HG02870 (cell line): ENCODE measurements around the gene GALNT18.
"Not testable (repeated sequence)": the region's sequence is repeated elsewhere in the genome, so short reads cannot be mapped to it uniquely, and the experiment has no call there.

ENCODE experiments used
- ATAC-seq: cut with Tn5 transposase; IDR thresholded peaks from one replicate; pipeline ENCODE4 v1.9.1; 2021; ENCODE audit warnings: mild to moderate bottlenecking, moderate library complexity; ENCODE audit not compliant: unreplicated experiment

GALNT18 gene

DNA sequence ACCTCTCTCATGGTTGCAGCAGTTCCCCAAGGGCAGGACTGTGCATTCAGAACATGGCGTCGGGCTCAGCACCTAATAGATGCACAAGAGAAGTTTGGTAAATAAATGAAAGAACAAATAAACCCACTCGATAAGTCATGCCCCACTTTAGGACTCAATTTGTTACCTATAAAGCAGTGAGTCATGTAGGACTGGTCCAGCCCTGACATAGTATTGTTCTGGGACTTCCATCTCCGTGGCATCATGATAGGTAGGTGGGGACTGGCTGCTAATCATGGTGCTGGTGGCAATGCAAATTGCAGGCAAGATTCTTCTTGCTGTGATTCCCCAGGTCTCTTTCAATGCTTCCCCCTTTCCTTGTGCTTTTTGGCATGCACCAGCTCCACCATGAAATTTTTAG lies 150.6 kb downstream of the GALNT18 start:
- no peak for ATAC-seq

DNA sequence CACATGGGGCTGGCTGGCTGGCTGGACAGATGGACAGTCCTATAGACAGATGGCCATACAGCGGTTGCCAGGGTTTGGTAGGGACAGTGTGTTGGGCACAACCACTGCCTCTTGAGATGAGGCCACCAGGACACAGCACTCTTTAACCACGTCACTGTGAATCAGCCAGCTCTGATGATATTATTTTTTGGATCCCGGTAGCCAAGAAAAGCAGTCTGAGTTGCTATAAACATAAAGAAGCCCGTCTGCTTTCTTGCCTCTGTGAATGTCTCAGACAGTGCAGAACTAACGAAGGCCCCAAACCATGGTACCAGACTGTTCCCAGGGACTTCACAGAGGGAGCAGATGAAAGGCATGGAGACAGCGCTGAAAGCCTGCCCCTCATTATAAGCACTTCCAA lies 152.9 kb downstream of the GALNT18 start:
- ATAC-seq, result no peak

DNA sequence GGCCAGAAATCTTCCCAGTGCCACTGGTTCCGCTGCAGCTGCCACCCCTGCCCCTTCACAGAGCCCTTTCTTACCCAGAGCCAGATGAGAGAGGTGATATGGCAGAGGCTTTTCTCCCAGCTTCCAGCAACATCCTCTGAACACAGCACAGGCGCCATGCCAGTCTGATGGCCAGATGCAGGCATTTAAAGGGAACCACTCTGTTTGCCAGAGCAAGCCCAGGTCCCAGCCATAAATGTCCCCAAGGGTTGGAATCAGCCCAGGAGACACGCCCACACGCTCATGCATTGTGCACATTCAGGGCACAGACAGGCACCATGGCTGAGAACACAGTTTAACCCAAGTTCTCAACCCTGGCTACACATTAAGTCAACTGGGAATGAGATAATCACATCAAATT lies 154.5 kb downstream of the GALNT18 start:
- ATAC-seq, result no peak

DNA sequence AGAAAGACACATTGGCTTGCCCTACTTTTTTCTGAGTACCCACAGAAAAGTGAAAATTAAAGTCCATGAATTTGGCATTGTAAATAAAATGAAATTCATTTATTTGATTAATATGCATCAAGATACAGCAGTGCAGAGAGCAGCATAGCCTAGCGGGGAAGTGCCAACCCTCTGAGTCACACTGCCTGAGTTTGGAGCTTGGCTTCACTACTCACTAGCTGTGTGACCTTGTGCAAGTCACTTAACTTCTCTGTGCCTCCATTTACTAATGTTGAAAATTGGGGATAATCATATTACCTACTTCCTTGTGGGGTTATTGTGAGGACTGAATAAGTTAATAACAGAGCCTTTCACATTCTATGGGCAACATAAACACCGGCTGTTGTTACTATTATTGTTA lies 157.2 kb downstream of the GALNT18 start:
- ATAC-seq, result no peak

DNA sequence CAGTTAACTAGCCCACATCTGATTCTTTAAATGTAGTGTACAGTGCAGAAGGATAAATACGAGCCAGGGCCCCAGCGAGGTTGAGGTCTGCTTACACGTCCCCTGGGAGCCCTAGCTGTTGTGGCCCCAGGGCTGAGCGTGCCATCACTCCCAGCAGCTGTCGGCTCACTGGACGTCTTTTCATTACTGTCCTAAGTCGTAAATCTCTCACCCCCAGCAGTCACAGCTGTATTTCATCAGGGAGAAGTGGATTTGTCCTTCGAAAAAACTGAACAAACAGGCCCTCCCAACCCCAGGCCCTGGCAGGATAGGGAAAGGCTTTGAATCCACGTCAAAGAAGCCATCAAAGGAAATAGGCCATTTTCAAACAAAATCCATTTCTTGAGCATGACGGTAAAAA lies 158.4 kb downstream of the GALNT18 start:
- no peak for ATAC-seq

DNA sequence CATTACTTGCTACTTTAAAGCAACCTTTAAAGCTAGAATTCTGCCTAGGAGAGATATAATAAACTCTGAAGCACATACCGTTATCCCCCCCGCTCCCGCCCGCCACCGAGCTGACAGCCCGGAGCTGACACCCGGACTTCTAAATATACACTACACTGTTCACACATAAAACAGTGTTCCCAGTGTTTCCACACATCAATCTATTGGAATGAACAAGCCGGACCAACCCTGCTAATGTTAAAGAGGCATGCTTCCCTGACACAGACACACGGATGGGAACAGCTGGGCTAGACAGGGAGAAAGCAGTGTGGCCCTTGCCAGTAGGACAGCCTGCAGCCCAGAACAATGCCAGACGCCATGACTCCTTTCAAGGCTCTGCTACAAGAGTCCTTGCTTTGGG lies 160.3 kb downstream of the GALNT18 start:
- no peak for ATAC-seq

DNA sequence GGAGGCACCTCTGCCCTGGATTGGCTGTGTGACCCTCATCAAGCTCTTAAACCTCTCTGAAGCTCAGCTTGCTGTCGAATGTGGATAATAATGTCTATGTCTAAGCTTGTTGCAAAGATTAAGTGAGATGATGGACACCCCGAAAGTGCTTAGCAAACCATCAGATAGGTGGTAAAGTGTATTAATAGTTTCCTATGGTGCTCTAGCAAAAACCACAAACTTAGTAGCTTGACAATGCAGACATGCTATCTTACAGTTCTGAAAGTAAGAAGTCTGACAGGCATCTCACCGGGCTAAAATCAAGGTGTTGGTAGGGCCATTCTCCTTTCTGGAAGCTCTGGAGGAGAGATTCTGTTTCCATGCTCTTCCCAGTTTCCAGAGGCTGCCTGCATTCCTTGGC lies 162.2 kb downstream of the GALNT18 start:
- ATAC-seq, result no peak

DNA sequence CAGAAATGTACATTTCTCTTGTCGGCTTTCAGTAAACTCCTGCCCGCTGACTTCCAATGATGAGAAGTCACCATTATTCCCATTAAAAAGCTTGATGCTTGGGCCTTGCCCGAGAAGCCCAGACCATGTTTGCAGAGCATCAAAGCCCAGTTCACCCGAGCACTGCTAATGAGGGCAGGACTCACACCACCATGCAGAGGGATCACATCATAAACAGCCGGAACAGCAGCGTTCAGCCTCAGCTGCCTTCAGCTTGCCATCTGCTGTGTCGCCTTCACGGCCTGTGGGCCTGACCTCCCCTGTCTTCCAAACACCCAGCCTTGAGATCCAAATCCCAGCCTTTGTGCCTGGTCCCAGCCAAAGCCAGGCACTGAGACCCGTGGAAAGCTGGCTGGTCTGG lies 163.3 kb downstream of the GALNT18 start:
- ATAC-seq, result no peak

DNA sequence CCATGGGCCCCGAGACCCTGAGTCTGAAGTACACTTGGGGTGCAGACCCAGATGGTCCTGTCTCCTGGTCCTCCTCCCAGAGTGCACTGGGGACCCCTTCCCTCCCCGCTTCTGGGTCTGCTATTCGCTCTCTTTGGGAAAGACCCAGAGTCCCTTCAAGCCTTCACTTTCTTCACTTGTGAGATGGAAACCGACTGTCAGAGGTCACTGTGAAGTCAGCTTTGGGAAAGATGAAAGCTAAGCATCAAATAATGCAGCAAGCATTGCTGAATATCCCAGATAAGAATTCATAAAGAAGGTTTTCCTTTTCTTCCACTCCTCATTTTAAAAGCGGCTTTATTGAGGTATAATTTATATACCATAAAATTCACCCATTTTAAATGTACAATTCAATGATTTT lies 163.8 kb downstream of the GALNT18 start:
- no peak for ATAC-seq

DNA sequence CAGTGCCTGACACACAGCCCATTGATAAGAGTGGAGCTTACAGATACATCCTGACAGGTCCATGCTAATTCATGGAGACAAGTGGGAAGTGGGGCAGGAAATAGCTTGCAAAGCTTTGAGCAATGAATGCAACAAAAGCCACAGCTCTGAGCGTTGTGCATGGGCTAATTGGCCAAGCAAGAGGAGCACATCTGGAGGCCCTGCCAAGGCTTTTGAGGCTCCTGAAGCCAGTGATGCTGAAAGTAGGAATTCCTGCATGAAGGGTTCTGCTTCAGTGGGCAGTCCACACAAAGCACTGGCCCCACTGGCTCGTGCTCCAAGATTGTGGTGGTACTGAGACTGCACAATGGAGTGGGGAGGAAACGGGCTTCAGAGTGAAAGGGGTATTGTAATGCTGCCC lies 164.9 kb downstream of the GALNT18 start:
- no peak for ATAC-seq

DNA sequence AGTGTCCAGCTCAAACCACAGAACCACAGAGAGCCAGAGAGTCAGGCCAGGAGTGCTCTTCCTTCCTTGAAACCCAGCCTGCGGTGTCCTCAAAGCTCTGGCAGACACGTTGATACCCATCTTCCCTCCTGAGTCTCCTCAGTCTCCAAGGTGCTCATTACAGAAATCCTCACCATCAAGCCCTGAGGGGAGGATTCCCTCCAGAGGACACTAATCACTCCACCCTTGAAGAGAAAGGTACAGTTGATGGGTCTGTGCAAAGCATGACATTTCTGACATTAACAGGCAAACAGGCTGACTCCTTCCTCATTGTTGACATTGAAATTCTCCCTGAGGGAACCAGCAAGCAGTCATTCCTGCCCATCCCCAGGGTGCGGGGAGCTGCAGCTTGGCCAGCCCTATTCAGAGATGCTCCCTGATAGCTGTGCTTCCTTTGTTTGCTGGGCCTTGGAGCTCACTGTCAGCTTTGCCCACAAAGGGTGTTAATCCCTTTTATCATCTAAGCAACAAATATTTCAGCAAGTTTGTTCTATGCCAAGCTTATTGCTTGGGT lies 167.1 kb downstream of the GALNT18 start:
- no peak for ATAC-seq

DNA sequence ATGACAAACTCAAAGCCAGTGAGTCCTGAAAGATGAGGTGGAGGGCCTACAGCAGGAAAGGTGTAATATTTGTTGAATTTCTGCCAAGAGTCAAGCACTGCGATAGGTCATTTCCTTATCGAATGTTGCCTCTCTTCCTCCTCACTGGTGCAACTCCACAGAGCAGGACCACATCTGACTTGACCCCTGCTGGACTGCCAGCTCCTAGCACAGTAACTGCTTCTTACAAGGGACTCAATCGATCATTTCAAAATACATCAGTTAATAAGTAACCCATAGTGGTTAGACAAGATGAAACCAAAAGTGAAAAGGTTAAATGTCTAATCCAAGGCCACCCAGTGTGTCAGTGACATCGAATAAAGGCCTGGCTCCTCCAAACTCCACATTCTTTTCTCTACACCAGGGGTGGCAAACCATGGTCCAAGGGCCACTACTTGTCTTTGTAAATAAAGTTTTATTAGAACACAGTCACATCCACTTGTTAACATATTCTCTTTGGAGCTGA lies 170.3 kb downstream of the GALNT18 start:
- ATAC-seq, result peak; percentile 66

DNA sequence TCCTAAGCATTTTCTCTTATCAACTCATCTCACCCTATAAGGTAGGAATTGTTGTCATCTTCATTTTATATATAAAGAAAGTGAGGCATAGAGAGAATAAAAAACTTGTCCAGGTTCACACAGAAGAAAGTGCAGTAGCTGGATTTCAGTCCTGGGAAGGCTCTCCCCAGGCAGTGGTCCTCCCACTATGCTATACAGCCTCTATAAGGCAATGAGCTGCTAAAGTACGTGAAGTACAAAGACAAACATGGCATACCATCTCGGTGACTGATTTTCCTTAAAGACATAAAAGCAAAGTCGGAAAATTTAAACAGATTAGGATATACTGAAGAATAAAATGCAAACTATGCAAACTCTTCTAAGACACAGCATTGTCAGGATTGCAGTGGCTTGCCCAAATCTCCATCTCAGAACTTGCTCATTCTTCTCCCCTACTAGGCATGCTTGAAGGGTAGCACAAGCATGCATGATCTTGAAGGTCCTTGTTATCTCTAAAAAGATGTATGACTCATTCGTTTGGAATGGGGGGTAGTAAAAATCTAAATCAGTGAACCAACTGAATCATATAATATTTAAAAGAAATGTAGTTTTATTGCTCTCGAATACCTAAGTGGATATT lies 171.0 kb downstream of the GALNT18 start:
- ATAC-seq, result no peak

DNA sequence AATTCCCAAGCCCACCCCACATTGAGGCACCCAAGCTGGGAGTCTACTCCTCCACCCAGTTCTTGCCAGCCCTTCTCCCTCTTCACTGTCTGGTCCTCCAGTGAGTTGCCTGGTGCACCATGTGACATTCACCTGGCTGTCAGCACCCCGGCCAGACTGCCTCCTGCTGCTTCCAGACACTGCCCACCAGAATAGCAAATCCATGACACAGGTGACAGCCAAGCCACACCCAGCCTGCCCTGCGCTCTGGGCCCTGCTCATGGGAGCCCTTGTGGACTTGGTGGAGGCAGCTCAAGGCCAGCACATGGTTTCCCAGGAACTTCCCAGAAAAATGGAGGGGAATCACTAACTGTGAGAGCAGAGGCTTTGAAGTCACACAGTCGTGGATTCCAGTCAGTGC lies 172.5 kb downstream of the GALNT18 start:
- ATAC-seq, result no peak

DNA sequence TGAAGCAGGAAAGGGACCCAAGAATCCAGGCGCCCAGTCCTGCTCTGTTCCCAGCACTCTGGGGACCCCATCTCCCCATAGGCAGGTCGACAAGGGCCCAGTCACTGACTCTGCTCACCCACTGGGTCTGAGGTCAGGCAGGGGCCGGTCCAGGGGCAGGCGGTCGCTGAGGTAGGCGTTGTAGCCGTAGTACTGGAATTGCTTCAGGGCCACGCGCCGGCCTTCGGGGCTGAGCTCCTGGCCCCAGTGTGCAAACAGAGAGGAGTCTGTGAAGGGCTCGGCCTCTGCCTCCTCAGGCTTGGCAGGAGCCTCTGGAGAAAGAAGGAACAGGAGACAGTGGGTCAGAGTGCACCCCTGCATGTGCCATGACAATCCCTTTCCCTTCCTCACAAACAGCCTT lies 173.2 kb downstream of the GALNT18 start:
- no peak for ATAC-seq

DNA sequence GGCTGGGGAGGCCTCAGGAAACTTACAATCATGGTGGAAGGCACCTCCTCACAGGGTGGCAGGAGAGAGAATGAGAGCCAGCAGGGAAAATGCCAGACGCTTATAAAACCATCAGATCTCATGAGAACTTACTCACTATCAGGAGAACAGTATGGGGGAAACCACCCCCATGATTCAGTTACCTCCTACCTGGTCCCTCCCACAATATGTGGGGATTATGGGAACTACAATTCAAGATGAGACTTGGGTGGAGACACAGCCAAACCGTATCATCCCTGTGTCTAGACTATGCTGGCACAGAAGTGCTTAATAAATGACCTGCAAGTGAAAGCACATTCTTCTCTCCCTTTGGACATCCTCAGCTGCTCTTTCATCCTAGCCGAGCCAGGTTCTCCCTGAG lies 174.2 kb downstream of the GALNT18 start:
- not testable (repeated sequence) for ATAC-seq

DNA sequence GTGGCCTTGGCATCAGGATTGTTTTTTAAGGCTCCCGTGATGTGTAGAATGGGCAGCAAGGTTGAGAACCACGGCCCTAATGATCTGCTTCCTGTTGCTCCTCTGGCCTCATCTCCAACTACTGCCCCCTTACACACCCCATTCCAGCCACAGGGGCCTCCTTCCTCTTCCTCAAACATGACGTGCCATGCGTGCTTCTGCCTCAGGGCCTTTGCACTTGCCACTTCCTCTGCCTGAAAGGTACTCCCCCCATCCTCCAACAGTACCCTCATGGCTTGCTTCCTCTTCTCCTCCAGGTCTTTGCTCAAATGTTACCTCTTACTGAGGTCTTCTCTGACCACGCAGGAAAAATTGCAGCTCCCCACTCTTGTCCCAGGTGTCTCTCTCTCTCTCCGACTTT lies 174.8 kb downstream of the GALNT18 start:
- no peak for ATAC-seq

DNA sequence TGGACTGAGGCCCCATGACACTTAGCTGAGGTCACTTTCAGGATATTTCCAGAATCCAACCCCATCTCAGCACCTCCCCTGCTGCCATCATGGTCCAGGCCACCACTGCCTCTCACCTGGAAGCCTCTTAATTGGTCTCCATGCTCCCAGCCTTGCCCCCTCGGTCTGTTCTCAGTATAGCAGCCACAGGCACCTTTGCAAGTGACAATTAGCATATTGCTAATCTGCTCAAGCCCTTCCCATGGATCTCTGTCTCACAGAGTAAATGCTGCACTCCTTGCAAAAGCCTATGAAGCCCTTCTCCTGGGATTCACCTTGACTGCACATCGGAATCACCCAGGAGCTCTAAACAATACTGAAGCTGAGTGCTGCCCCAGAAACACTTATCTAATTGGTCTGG lies 175.2 kb downstream of the GALNT18 start:
- no peak for ATAC-seq

DNA sequence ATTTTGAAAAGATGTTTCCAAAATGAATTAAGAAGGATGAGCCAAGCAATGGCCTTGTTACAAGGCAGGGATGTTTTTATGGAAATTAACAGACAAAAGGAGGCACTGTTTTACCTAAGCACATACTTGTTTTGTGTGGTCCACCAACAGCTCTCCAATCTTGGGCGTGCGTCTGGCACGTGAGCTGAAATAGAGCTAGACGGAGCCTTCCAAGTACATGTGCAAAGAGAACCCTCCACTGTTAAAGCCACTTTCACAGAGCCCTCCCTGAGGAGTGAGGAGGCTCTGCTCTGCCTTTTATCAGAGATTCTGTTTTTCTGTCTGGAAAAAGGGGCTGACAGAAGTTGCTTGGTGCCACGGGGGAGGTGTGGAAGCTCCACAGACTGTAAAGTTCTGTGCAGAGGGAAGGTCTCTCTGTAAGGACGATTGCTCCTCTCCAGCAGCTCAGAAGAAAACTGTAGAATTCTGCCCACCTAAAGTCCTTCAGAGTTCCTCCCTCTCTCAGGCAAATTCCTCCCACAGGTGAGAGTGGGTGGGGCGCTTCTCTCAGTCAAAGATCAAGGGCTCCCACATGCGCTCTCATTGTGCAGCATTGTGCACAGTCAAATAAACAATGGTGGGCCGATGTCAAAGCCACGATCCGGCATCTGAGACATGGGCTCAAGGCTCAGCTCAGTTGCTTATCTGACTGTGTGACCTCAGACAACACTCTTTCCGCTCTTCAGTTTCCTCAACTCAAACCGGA lies 176.2 kb downstream of the GALNT18 start:
- no peak for ATAC-seq

DNA sequence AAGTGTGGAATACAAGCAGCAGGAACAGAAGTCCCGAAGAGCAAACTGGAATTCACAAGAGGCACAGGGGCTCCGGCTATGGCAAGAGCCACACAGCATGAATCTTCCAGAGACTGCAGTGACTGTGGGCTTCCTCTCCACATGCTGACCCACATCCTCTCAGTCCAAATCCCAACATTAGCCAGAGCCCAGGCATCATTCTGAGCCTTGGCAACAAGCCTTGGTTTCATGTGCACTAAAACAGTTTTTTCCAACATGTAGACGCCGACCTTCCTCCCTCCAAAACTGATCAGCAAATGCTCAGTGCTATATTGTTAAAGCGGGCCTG lies 177.0 kb downstream of the GALNT18 start:
- ATAC-seq, result no peak

DNA sequence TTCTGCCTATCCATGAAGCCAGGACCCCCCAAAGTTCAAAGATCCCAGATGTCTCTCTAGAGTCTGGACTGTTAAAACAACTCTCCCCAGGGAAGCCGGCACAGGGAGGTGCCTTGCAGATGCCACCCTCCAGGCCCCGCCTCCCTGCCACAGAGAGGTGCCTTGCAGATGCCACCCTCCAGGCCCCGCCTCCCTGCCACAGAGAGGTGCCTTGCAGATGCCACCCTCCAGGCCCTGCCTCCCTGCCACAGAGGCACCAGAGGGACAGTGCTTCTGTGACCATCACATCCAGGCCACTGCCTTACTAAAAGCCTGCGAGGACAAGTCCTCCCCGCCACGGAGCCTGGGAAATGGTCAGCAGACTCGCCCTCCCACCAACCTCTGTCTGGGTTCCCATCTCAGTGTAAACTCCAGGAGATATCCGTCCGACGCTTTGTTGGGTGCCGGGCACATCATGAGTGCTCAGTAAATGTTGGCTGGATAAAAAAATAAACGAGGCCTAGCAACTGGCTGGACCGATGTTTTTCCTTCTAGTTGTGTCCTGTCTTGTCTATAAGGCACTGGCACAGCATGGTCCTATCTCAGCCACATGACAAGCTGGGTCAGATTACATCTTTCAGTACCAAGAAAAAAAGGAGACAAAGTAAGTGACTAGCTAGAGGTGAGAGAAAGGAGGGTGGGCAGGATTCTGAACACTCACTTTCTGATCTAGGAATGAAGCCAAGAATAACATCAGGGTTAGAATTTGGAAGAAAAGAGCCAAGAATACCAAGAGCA lies 177.6 kb downstream of the GALNT18 start:
- no peak for ATAC-seq

DNA sequence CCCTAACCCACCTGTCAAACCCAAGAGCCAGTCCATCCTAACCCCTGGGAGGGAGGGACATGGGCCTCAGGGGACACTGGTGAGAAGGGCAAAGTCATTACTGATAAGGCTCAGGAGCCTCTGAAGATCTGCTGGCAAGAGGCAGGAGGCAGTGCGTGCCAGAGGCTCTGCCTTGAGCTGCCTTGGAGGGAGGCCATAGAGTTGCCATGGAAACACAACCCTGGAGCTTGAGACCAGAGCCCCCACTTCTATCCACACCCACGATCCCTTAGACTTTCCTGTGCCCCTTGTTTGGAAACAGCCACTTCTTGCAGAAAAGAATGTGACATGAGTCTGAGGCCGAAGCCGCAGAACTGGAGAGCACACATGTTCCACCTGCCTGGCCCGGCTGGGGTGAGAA lies 179.0 kb downstream of the GALNT18 start:
- ATAC-seq, result no peak
